DND-41 (cell line): ENCODE results near the gene DPH1.

Source experiments
- EZH2 ChIP-seq: IDR thresholded peaks from 3 replicates; pipeline ENCODE4 v1.6.1; 2012; ENCODE audit warnings: borderline replicate concordance, low read depth, mild to moderate bottlenecking, moderate library complexity, low read length, inconsistent platforms; ENCODE audit not compliant: severe bottlenecking
- TF ChIP-seq, protein P1 (sequence below): IDR thresholded peaks from 2 replicates; pipeline ENCODE4 v1.5.1; 2012; ENCODE audit warnings: borderline replicate concordance, low read length, moderate library complexity, mild to moderate bottlenecking; ENCODE audit not compliant: poor library complexity, severe bottlenecking; ENCODE audit errors: extremely low read depth

DNA sequence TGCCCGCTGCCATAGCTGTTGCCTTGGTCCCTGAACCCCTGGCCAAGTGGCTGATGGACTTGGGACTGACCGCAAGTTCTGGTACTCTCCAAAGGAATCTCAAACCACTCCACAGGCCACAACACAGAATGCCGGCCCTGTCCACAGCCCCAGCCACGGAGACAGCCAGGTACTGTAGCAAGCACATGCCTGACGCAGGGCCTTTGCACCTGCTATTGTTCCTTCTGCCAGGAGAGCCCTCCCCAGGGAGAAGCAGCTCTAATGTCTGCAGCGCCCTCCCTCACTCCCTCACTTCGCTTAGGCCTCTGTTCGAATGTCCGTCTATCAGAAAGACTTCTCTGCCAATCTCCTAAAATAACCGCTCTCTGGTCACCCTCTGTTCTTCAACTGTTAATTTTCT, 20.2 kb upstream of the DPH1 start:
- TF ChIP-seq, protein P1, sequence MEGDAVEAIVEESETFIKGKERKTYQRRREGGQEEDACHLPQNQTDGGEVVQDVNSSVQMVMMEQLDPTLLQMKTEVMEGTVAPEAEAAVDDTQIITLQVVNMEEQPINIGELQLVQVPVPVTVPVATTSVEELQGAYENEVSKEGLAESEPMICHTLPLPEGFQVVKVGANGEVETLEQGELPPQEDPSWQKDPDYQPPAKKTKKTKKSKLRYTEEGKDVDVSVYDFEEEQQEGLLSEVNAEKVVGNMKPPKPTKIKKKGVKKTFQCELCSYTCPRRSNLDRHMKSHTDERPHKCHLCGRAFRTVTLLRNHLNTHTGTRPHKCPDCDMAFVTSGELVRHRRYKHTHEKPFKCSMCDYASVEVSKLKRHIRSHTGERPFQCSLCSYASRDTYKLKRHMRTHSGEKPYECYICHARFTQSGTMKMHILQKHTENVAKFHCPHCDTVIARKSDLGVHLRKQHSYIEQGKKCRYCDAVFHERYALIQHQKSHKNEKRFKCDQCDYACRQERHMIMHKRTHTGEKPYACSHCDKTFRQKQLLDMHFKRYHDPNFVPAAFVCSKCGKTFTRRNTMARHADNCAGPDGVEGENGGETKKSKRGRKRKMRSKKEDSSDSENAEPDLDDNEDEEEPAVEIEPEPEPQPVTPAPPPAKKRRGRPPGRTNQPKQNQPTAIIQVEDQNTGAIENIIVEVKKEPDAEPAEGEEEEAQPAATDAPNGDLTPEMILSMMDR: no peak
- no peak for TF ChIP-seq EZH2
